Measurements from ENCODE around the gene RSL24D1.

GRCh38 chr15:55234800-55235104 is 38.0 kb upstream of the RSL24D1 start:
- TF ChIP-seq EZH2phosphoT487 (IDR thresholded peaks at IDR 0.05; ENCODE audit: insufficient read depth, low read depth) = no peak
- TF ChIP-seq EZH2 (IDR thresholded peaks at IDR 0.05; ENCODE audit: insufficient read depth, poor library complexity, severe bottlenecking) = no peak
